GM23338 (cell line): ENCODE data around the gene RSPH1. TPM values are rescaled to one million over a fixed set of nuclear protein-coding genes. Genes with fewer than 3 reads are reported as not detected.

Experiments used
- ATAC-seq: fragments of 200-7000 bp; cut with Tn5 transposase; 3 replicates; pipeline ENCODE4 v1.9.1; 2020
- DNase-seq: peaks from one replicate; pipeline ENCODE4 v3.0.0-alpha.2; 2015; ENCODE audit warnings: low spot score
- H2AFZ ChIP-seq: fragments of 200-600 bp; sonication (generic); 2 replicates; pipeline ENCODE4 v1.8.0; 2016; ENCODE audit warnings: antibody characterized with exemption, mild to moderate bottlenecking, moderate library complexity
- H3F3A ChIP-seq: fragments of 200-600 bp; sonication (generic); replicated peaks from 2 replicates; pipeline ENCODE4 v1.8.0; 2017; ENCODE audit warnings: antibody characterized with exemption, mixed run types, low read depth
- H3K27ac ChIP-seq: fragments of 200-600 bp; sonication (generic); 2 replicates; pipeline ENCODE4 v1.6.1; 2016; ENCODE audit warnings: low read depth
- H3K27me3 ChIP-seq: fragments of 200-600 bp; sonication (generic); 2 replicates; pipeline ENCODE4 v1.8.0; 2016; ENCODE audit warnings: mild to moderate bottlenecking, mixed run types, moderate library complexity; ENCODE audit not compliant: insufficient read depth
- H3K36me3 ChIP-seq: fragments of 200-600 bp; sonication (generic); 2 replicates; pipeline ENCODE4 v1.8.0; 2016; ENCODE audit warnings: mild to moderate bottlenecking; ENCODE audit not compliant: insufficient read depth
- H3K4me1 ChIP-seq: fragments of 200-600 bp; sonication (generic); 2 replicates; pipeline ENCODE4 v1.8.0; 2016; ENCODE audit warnings: mild to moderate bottlenecking, moderate library complexity; ENCODE audit not compliant: insufficient read depth
- H3K4me2 ChIP-seq: fragments of 200-600 bp; sonication (generic); 2 replicates; pipeline ENCODE4 v1.7.1; 2017; ENCODE audit warnings: mixed run types
- H3K4me3 ChIP-seq: fragments of 200-600 bp; sonication (generic); 2 replicates; pipeline ENCODE4 v1.6.1; 2016; ENCODE audit warnings: mixed run types
- H3K79me2 ChIP-seq: fragments of 200-600 bp; sonication (generic); replicated peaks from 2 replicates; pipeline ENCODE4 v1.8.0; 2017; ENCODE audit warnings: mild to moderate bottlenecking; ENCODE audit not compliant: insufficient read depth
- H3K9me2 ChIP-seq: fragments of 200-600 bp; sonication (generic); 2 replicates; pipeline ENCODE4 v1.8.0; 2017; ENCODE audit not compliant: insufficient read depth
- H4K20me1 ChIP-seq: fragments of 200-600 bp; sonication (generic); replicated peaks from 2 replicates; pipeline ENCODE4 v1.8.0; 2017; ENCODE audit warnings: mild to moderate bottlenecking; ENCODE audit not compliant: insufficient read depth
- H3K27ac Mint-ChIP-seq: 2 replicates; pipeline ENCODE4 v1.8.0; 2020; ENCODE audit warnings: inconsistent platforms, mild to moderate bottlenecking, moderate library complexity, mixed read lengths
- H3K27me3 Mint-ChIP-seq: 3 replicates; pipeline ENCODE4 v1.8.0; 2022; ENCODE audit warnings: low read depth, mild to moderate bottlenecking, moderate library complexity, mixed read lengths, inconsistent platforms; ENCODE audit not compliant: insufficient read depth, poor library complexity
- H3K36me3 Mint-ChIP-seq: 3 replicates; pipeline ENCODE4 v1.8.0; 2021; ENCODE audit warnings: low read depth, mild to moderate bottlenecking, inconsistent platforms, moderate library complexity, mixed read lengths
- H3K4me1 Mint-ChIP-seq: 3 replicates; pipeline ENCODE4 v1.8.0; 2020; ENCODE audit warnings: mild to moderate bottlenecking, inconsistent platforms, mixed read lengths
- H3K4me3 Mint-ChIP-seq: 3 replicates; pipeline ENCODE4 v1.8.0; 2021; ENCODE audit warnings: moderate library complexity, mild to moderate bottlenecking, inconsistent platforms, mixed read lengths
- H3K9me3 Mint-ChIP-seq: 3 replicates; pipeline ENCODE4 v1.8.0; 2020; ENCODE audit warnings: moderate library complexity, mild to moderate bottlenecking, inconsistent platforms, mixed read lengths
- CREB1 ChIP-seq: fragments of 250-450 bp; sonication (Bioruptor Pico); IDR thresholded peaks from 2 replicates; pipeline ENCODE4 v1.5.0; 2020; ENCODE audit warnings: low read depth, mild to moderate bottlenecking, moderate library complexity
- EZH2phosphoT487 ChIP-seq: fragments of 200-600 bp; sonication (generic); IDR thresholded peaks from one replicate; pipeline ENCODE4 v1.8.1; 2018; ENCODE audit warnings: antibody characterized with exemption; ENCODE audit not compliant: unreplicated experiment
- JUNB ChIP-seq: IDR thresholded peaks from one replicate; pipeline ENCODE4 v1.6.1; 2016; ENCODE audit warnings: antibody characterized with exemption; ENCODE audit not compliant: unreplicated experiment
- STAT1 ChIP-seq: IDR thresholded peaks from one replicate; pipeline ENCODE4 v1.6.1; 2016; ENCODE audit warnings: antibody characterized with exemption; ENCODE audit not compliant: unreplicated experiment
- ZNF462 ChIP-seq: fragments of 250-450 bp; sonication (Bioruptor Pico); IDR thresholded peaks from 2 replicates; pipeline ENCODE4 v1.5.0; 2020; ENCODE audit warnings: mild to moderate bottlenecking, moderate library complexity
- polyA plus RNA-seq: library from polyadenylated mRNA; unstranded; fragments of >200 nt; fragmentation: Nextera tagmentation; extraction: Ambion mirVana; gene quantifications from 2 replicates; pipeline ENCODE4 v1.2.1, GENCODE V29; 2016
- total RNA-seq: library from RNA; depleted of rRNA; stranded (reverse); fragments of >200 nt; shearing (Covaris generic); gene quantifications from 2 replicates; pipeline ENCODE4 v1.2.3, GENCODE V29; 2014
- TF ChIP-seq, protein P1 (sequence below), 2 experiments: fragments of 200-600 bp in 1 of 2; sonication (generic) in 1 of 2; conservative IDR thresholded peaks; 2 replicates each; pipeline versions ENCODE4 v1.5.1 to v1.6.1; 2016 to 2017; ENCODE audit warnings: antibody characterized with exemption in 2 of 2, low read depth in 2 of 2, mild to moderate bottlenecking in 2 of 2, moderate library complexity in 1 of 2

RSPH1 gene
- total and polyA plus RNA-seq, 2 experiments from 2014 or later, result 0.23 TPM; not detected in 1

- no peaks in the 10 kb centered on the region for H3K4me1 ChIP-seq
- H3K27me3 Mint-ChIP-seq, result peaks cover 8% of the 10 kb centered on the region
- no peak overlapping the region for H3K4me3 Mint-ChIP-seq
- H2AFZ ChIP-seq, result no peak overlapping the region
- no peaks in the 10 kb centered on the region for H3K27me3 ChIP-seq
- no peak overlapping the region for H3K27ac Mint-ChIP-seq
- DNase-seq, result no peak
- no peaks in the 10 kb centered on the region for H3K9me2 ChIP-seq
- TF ChIP-seq ZNF462, result no peak
- TF ChIP-seq CREB1 (CRISPR knock-in tag), result no peak
- no peak for TF ChIP-seq EZH2phosphoT487
- TF ChIP-seq, protein P1, sequence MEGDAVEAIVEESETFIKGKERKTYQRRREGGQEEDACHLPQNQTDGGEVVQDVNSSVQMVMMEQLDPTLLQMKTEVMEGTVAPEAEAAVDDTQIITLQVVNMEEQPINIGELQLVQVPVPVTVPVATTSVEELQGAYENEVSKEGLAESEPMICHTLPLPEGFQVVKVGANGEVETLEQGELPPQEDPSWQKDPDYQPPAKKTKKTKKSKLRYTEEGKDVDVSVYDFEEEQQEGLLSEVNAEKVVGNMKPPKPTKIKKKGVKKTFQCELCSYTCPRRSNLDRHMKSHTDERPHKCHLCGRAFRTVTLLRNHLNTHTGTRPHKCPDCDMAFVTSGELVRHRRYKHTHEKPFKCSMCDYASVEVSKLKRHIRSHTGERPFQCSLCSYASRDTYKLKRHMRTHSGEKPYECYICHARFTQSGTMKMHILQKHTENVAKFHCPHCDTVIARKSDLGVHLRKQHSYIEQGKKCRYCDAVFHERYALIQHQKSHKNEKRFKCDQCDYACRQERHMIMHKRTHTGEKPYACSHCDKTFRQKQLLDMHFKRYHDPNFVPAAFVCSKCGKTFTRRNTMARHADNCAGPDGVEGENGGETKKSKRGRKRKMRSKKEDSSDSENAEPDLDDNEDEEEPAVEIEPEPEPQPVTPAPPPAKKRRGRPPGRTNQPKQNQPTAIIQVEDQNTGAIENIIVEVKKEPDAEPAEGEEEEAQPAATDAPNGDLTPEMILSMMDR (conservative IDR thresholded peaks at IDR 0.05; ENCODE audit: low read depth in 2 of 2), result no peak
- no peak for TF ChIP-seq STAT1
- TF ChIP-seq JUNB, result no peak
- H3K4me1 Mint-ChIP-seq, result peaks cover 16% of the 10 kb centered on the region
- no peaks in the 10 kb centered on the region for H3K36me3 ChIP-seq
- H3K4me2 ChIP-seq, result no peak overlapping the region
- H3K4me3 ChIP-seq, result no peak overlapping the region
- H4K20me1 ChIP-seq, result no peaks in the 10 kb centered on the region
- H3K27ac ChIP-seq, result no peak overlapping the region
- no peaks in the 10 kb centered on the region for H3K36me3 Mint-ChIP-seq
- no peaks in the 10 kb centered on the region for H3K79me2 ChIP-seq
- no peak for ATAC-seq
- H3K9me3 Mint-ChIP-seq, result no peaks in the 10 kb centered on the region
- H3F3A ChIP-seq, result no peaks in the 10 kb centered on the region
Observed at GRCh38 chr21:42452401-42453223, 43.4 kb downstream of the RSPH1 start.
